Stimulated activated CD4-positive, alpha-beta T cell treated with anti-CD3 and anti-CD28 coated beads, Interleukin-1b, Interleukin-23, amount 100 ng/mL, for 48 hours (primary cell): Measurements from ENCODE around the gene NAA60.
A peak's percentile ranks its signal among the peaks of the same experiment; 100 is the strongest.
"Not testable (repeated sequence)": the region's sequence is repeated elsewhere in the genome, so short reads cannot be mapped to it uniquely, and the experiment has no call there.

Experiments used
- DNase-seq: peaks from one replicate; pipeline ENCODE4 v3.0.0-alpha.2; 2020

NAA60 gene

DNA sequence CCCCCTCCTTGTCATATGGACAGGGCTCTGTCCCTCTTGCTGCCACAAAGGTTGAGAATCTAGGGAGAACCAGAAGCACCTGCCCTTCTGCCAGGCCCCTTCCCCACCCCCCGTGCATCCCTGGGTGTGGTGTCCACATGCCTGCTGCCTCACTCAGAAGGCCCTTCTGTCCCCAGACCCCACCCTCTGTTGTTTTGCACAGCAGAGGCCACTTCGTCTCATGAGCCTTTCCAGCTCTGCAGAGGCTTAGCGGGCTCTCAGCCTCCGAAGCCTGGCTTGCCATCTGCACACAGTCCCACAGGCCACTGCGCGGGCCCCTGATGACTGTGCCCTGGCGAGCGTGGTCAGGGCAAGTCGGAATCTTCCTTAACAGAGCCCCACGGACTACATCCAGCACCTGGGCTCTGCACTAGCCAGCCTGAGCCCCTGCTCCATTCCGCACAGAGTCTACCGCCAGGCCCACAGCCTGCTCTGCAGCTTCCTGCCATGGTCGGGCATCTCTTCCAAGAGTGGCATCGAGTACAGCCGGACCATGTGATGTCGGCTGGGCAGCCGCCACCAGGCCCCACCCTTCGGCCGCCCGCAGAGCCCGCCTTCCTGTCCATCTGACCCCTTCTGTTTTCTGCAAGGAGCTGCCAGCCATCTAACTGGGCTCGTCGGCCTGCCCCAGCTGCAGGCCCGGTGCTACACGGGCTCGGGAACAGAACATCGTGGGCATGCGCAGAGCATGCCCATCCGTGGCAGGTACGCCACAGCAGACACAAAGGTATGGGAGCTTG lies 41.0 kb downstream of the NAA60 start:
- DNase-seq: no peak

DNA sequence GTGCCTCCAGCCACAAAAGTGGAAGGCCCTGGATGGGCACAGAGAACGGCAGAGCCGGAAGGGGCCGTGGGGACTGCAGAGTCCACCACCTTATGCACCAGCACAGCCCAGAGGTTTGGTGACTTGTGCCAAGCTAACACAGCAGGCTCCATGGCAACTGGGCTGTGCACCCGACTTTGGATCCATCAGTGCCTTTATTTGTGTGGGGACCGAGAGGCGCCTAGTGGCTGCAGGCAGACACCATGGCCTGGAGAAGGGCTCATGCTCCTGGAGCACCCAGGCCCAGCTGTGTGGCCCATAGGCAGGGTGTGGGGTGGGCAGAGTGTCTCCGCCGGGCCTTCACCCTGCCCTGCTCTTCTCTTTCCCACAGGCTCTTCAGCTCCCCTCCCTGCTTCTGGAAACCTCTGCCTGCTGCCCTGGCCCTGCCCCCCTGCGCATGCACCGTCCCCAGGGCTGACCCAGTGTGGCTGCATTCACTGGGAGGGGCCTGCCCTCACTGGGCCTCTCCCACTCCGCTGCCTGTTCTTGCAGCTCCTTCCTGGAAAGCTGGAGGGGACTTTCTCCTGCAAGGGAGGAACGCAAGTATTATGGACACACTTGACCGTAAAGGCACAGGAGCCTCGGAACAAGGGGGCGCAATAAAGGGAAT lies 41.7 kb downstream of the NAA60 start:
- no peak for DNase-seq

DNA sequence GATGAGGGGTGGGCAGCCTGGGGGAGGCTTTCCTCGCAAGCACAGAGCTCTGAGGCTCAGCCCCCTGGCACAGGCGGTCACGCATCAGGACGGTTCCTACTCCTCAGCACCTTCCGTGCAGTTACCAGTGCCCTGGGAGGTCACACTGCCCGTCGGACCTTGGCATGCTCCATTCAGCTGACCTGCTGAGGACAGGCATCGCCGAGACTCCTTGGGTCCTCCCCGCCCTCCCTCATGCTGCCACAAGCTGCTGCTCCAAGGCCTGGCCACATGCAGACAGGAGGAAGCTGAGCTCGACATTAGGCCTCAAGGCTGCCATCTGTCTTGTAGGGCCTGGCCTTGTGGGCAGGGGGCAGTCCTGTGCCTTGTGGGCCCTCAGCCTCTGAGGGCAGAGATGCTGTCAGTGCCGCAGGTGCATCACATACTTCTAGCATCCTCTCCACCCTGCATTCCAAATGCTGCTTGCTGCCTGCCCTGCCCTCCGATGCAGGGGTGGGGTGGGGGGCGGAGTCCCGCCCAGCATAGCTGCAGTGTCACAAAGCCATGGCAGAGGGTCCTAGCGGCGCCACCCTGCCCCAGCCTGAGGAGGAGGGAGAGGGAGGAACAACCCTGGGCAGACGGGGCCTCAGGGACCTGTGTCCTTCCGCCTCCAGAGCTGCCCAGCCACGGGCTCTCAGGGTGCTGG lies 42.5 kb downstream of the NAA60 start:
- no peak for DNase-seq

DNA sequence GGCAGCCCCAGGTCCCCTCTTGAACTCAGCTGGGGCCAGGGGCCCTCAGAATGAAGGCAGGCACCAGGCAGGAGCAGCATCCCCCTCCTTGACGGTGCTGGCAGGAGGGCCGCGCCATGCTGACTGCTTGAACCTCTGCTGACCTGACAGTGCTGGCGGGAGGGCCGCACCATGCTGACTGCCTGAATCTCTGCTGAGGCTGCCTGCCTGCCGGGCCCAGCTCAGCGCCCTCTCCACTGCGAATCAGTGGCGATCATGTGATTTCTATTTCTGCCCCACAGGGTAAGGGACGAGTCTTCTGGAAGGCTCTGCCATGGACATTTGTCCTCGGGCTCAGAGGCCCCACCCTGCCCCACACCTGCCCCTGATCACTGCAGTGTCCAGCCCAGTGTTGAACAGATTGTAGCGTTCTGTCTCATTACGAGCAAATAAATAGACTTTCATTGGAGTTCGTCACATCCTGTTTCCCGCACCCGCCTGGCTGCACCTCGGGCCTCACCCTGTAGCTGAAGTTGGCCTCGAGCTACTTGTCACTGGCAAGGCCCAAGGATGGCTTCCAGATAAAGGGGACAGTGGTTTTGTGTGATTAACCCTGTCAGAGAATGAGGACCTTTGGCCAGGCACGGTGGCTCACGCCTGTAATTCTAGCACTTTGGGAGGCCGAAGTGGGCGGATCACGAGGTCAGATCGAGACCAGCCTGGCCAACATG lies 43.2 kb downstream of the NAA60 start:
- no peak for DNase-seq

DNA sequence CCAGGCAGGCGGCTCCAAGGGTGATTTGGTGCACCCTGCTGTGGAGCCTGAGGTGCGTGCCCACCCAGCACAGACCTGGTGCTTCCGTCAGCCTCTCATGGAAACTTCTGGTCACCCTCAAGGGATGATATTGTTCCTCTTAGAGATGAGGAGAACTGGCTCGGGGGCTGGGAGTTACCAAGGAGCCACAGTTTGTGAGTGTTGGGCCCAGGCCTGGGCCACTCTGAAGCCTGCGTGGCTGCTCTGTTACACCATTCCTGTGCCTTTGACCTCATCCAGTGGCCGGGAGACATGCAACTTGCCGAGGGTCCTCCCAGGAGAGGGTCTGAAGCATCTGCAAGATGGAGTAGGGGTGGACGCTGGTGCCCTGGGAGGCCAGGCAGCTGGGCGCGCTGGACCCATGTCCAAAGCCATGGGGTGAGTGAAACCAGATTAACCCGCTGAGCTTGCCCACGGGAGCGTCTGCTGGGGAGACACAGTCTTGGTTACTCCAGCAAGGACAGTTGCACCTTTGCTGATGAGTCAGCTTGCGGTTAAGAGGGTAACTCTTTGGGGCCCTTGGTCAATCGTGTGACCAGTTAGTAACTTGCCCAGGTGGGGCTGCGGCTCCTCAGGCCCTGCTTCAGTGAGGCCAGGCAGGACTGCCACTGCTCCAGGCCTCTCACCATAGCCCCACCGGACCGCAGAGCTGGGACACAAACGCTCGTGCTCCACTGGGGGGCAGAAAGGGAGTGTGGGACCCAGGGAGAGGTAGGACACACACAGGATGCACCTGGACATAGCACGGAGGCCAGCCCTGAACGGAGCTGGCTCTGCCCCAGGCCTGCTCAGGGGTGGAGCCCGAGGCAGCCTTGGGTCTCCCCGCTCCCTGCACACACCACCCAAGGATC lies 44.3 kb downstream of the NAA60 start:
- no peak for DNase-seq

DNA sequence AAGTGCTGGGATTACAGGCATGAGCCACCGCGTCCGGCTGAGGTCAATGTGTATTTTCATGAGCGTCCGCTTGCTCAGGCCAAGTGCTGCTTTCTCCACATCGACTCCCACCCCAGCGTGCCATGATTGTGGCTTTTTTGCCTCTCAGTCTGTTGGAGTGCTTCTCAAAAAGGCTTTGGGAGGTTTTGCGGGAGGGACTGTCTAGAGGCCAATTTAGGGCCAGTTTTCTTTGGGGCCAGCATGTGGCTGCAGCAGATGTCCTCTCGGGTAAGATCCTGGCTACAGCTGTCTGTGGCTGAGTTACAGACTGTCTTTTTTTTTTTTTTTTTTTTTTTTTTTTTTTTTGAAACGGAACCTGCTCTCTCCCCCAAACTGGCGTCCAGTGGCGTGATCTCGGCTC lies 45.3 kb downstream of the NAA60 start:
- no peak for DNase-seq

DNA sequence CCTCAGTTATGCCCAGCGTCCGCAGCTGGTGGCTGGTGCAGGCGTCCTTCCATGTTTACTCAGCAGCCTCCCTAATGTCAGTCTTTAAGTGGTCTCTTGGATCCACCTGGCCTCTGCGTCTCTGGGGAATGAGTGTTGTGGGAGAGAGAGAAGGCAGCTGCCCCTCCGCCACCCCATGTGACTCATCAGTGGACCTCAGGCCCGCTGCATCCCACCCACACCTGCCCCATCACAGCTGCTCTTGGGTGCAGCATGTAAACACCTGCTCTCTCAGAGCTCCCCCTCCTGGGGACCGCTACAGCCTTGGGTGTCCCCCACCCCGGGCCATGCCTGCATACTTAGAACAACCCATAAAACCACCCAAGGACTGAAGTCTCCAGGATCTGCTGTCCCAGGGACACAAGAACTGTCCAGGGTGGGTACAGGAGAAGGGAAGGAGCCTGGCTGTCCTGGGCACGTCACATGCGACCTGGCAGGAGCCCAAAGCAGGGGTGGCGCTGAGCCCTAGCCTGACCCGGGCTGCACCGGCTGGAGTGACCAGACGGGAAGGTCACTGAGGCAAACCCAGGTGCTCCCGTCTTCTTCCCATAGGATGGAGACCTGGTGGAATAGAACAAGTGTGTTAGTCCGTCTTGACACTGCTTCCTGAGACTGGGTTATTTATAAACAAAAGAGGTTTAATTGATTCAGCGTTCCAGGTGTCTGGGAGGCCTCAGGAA lies 47.6 kb downstream of the NAA60 start:
- no peak for DNase-seq

DNA sequence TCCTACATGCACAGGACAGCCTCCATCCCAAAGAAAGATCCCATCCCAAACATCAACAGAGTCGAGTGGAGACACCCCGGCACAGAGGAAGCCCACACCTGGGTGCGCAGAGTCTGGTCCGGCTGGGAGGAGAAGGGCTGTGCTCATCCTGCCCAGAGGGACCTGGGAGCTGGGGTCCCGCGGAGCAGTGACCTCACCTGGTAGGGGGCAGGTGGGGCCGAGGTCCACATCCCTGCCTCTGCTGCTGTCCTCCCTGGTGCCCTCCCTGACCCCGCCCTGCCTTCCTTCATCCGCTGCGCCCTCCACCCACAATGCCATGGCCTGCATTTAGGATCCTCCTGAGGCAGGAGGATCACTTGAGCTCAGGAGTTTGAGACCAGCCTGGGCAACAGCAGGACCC lies 48.9 kb downstream of the NAA60 start:
- no peak for DNase-seq

DNA sequence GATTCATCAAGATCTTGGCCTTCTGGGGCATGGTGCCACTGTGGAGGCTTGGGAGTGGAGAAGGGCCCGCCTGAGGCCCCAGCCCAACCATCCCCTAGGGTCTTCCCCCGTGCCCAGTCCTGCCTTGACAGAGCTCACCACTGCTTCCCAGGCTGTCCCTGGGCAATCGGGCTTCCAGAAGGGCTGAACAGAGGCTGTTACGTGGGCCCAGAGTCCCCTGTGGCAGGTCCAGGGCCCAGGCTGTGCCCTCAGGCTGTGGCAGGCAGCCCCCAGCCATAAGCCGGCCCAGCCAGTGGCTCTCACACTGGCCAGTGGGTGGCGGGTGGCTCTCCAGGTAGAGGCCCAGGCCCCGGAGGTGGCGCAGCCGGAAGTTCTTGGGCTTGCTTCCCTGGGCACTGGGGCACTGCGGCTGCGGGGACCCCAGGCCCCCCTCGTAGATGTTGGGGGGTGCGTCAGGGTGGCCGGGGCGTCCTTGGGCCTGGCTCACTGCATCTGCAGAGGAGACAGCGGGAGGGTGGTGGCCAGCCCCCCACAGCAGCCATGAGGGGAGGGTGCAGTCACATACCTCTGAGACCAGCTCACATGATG lies 51.0 kb downstream of the NAA60 start:
- DNase-seq: no peak

DNA sequence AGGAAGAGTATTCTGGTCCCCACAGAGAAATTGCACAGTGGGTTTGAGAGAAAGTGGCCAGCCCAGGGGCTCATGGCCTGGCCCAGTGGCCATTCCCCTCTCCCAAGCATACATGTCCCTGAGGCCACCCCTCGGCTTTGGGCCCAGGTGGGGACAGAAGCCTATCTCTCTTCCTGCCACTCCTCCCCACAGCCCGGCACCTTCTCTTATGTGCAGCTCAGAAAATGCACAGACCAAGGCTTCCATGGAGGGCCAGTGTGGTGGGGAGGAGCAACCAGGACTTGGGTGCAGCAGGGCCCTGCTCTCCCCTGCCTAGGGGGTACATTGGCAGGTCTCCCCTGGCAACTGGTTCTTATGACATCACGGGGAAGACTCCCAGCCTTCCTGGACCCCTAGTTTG lies 51.7 kb downstream of the NAA60 start, which contains the start of gene C16orf90:
TSS of gene C16orf90 (minus strand) at position 314 of the 400 bp plus-strand sequence. CDS start at position 246, 68 bp downstream.
- DNase-seq: no peak

DNA sequence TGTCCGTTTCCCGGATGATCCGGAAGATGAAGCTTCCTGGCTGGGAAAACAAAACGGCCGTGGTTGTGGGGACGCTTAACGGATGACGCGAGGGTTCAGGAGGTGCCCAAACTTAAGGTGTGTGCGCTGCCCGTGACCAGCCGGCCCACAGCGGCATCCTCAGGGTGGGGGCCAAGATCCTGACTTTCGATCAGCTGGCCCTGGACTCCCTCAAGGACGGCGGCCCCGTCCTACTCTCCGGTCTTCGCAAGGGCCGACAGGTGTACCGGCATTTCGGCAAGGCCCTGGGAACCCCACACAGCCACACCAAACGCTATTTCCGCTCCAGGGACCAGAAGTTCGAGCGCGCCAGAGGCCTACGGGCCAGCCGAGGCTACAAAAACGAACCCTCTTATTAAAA lies 52.9 kb downstream of the NAA60 start:
- DNase-seq: no peak

DNA sequence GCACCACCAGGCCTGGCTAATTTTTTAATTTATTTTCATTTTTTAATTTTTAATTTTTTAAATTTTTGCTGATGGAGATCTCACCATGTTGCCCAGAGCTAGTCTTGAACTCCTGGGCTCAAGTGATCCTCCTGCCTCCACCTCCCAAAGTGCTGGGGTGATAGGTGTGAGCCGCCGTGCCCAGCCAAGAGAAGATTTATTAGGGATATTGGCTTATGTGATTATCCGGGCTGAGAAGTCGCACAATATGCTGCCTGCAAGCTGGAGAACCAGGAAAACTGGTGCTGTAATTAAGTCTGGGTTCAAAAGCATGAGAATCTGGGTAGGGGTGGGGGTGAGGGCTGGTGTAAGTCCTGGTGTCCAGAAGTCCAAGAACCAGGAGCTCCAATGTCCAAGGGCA lies 54.3 kb downstream of the NAA60 start:
- no peak for DNase-seq

DNA sequence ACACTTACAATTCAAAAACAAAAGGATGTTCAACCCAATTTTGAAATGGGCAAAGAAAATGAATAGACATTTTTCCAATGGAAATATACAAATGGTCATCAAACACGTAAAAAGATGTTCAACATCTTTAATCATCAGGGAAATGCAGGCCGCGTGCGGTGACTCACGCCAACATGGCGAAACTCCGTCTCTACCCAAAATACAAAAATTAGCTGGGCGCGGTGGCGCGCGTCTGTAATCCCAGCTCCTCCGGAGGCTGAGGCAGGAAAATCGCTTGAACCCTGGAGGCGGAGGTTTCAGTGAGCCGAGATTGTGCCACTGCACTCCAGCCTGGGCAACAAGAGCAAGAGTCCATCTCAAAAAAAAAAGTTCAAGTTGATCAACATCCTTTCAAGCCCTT lies 55.5 kb downstream of the NAA60 start:
- no peak for DNase-seq

DNA sequence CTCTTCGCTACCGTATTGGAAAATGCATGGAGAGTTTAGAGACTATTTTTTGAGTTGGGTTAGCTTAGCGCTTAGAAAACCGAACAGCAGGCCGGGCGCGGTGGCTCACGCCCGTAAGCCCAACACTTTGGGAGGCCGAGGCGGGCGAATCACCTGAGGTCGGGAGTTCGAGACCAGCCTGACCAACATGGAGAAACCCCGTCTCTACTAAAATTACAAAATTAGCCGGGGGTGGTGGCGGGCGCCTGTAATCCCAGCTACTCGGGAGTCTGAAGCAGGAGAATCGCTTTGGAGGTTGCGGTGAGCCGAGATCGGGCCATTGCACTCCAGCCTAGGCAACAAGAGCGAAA lies 57.9 kb downstream of the NAA60 start:
- DNase-seq: not testable (repeated sequence)

DNA sequence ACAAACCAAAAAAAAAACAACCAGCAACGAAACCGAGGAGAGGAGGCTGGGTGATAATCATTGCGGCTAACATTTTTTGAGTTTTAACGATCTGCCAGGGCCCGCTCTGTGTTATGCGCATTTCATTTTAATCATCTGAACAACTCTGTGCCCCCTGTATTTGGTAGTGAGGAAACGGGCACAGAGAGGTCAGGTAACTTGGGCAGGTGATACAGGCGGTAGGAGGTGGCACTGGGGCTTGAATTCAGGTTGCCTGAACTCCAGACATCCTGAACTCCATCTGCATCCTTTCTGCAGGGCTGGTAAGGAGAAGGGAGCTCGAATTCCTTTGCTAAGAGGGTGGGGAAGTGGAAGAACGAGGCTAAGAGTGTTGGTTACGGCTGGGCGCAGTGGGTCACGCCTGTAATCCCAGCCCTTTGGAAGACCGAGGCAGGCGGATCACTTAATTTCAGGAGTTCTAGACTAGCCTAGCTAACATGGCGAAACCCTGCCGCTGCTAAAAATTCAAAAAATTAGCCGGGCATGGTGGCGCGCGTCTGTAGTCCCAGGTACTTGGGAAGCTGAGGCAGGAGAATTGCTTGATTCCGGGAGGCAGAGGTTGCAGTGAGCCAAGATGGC lies 58.4 kb downstream of the NAA60 start:
- DNase-seq: no peak

DNA sequence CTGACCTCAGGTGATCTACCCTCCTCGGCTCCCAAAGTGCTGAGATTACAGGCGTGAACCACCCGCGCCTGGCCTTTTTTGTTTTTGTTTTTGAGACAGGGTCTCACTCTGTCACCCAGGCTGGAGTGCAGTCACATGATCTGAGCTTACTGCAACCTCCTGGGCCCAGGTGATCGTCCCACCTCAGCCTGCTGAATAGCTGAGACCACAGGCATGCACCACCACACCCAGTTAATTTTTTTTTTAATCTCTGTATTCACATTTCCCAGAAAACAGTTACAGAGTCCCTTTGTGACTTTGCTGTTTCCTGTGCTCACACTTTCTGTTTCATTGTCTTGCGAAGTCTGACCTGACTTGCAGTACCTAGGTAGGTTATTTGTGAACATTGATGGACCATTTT lies 60.0 kb downstream of the NAA60 start:
- peak; percentile 60 for DNase-seq

DNA sequence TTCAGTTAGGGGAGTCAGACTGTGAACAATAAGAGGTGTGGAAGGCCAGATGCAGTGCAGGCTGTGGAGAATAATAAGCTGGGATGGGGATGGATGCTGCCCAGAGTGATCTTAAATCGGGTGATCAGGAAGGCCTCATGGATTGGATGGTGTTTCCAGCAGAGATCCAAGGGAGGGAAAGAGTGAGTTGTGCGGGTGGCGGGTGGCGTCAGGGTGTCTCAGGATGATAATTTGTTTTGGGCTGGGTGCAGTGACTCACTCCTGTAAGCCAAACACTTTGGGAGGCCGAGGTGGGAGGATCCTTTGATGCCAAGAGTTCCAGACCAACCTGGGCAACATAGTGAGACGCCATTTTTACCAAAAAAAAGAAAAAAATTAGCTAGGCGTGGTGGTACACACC lies 65.3 kb downstream of the NAA60 start:
- no peak for DNase-seq

DNA sequence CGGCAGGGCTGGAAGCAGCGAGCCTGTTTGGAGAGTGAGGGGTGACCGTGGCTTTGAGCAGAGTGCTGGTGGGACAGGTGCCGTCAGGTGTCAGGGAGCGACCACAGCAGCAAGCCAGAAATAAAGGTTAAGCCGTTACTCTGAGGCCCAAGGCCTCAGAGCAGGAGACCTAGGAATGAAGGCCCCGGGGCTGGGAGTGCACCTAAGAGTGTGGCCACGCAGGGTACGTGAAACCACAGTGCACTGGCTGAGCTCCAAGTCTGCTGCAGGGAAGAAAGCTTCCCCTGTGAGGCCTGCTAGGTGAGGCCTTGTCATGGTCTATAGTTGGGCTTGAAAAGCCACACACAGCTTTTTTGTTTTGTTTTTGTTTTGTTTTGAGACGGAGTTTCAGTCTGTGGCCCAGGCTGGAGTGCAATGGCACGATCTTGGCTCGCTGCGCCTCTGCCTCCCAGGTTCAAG lies 66.0 kb downstream of the NAA60 start:
- DNase-seq: peak; percentile 79

DNA sequence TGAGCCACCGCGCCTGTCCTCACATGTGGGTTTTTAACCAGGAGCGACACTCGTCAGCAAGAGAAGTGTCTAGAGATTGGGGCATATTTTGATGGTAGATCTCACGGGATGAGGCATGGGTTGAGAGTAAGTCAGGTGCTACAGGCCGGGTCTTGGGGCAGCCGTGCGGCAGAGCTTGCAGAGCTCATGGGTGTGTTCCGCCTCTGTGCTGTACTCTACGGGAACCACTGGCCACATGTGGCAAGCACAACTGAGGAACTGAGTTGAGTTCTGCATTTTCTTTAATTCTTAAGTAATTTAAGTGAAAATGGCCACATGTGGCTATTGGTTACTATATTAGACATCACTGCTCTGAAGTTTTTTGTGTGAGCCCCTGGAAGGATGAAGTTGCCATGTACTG lies 66.9 kb downstream of the NAA60 start:
- no peak for DNase-seq

DNA sequence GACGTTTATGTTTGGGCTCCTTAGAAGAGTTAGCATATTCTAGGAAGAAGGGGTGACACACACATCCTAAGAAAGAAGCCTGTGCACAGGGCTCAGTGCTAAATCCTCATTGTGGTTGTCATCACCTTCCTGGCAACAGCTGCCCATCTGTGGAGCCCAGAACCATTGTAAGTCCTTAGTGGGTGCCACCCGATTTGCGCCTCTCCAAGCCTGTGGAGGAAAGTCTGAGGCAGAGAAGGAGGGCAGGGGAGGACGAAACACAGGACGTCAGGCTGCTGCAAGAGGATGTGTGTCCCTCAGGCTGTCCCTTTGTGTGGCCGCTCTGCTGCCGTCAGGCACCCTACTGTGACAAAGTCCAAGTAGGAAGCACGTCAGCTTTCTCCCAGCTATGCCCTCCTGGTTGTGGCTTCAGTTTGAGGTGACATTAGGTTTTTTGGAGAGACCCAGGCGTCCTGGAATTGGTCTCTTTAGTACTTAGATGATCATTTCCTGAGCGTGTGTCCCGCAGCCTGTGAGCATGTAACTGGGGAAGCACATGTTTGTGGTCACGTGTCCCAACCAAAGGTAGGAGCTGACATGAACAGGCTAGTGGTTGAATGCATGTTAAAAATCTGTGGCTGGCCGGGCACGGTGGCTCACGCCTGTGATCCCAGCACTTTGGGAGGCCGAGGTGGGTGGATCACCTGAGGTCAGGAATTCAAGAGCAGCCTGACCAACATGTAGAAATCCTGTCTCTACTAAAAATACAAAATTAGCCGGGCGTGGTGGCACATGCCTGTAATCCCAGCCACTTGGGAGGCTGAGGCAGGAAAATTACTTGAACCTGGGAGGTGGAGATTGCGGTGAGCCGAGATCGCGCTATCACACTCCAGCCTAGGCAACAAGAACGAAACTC lies 68.1 kb downstream of the NAA60 start:
- no peak for DNase-seq
